Upper lobe of left lung (tissue), 6 donors: ENCODE measurements around the gene FOXC2. TPM values are rescaled to one million over a fixed set of nuclear protein-coding genes. Genes with fewer than 3 reads are reported as not detected.

ENCODE experiments used
- ATAC-seq, 2 donors: fragments of 200-7000 bp; cut with Tn5 transposase; one replicate each; pipeline ENCODE4 v1.9.1; 2022; ENCODE audit warnings: mild to moderate bottlenecking in 2 of 2, moderate library complexity in 2 of 2; ENCODE audit not compliant: low FRiP score in 2 of 2
- DNase-seq, 2 donors: peaks; one replicate each; pipeline ENCODE4 v3.0.0-alpha.2; 2019 to 2020
- H3K27ac ChIP-seq, 4 donors: fragments of 200-600 bp; sonication (generic); one replicate each; pipeline ENCODE4 v1.5.1; 2016 to 2019
- H3K27me3 ChIP-seq, 4 donors: fragments of 200-600 bp; sonication (generic); one replicate each; pipeline ENCODE4 v1.5.1; 2017 to 2019
- H3K36me3 ChIP-seq, 4 donors: fragments of 200-600 bp; sonication (generic); one replicate each; pipeline ENCODE4 v1.5.1; 2016 to 2019
- H3K4me1 ChIP-seq, 4 donors: fragments of 200-600 bp; sonication (generic); one replicate each; pipeline ENCODE4 v1.5.1; 2018 to 2019
- H3K4me3 ChIP-seq, 4 donors: fragments of 200-600 bp; sonication (generic); one replicate each; pipeline ENCODE4 v1.5.1; 2017 to 2019; ENCODE audit warnings: mild to moderate bottlenecking in 2 of 4, moderate library complexity in 1 of 4
- H3K9me3 ChIP-seq, 4 donors: fragments of 200-600 bp; sonication (generic); one replicate each; pipeline ENCODE4 v1.5.1; 2018 to 2019
- CTCF ChIP-seq, 6 experiments: fragments of 450-650 bp in 4 of 6; fragments of 200-600 bp in 2 of 6; sonication (generic) in 2 of 6; IDR thresholded peaks; one replicate each; pipeline ENCODE4 v1.5.1; 2016 to 2019; ENCODE audit warnings: antibody characterized with exemption in 6 of 6
- EP300 ChIP-seq, 4 donors: sonication (generic); formaldehyde crosslinking; IDR thresholded peaks; one replicate each; pipeline ENCODE4 v1.5.1; 2017; ENCODE audit warnings: antibody characterized with exemption in 4 of 4, control low read depth in 2 of 4
- POLR2A ChIP-seq, 4 donors: fragments of 450-650 bp; IDR thresholded peaks; one replicate each; pipeline ENCODE4 v1.5.1; 2016 to 2017; ENCODE audit warnings: antibody characterized with exemption in 4 of 4, mild to moderate bottlenecking in 2 of 4
- POLR2AphosphoS5 ChIP-seq, 2 donors: sonication (generic); formaldehyde crosslinking; IDR thresholded peaks; one replicate each; pipeline ENCODE4 v1.5.1; 2017; ENCODE audit warnings: antibody characterized with exemption in 2 of 2
- WGBS, 2 donors: methylation state at CpG; one replicate each; pipeline ENCODE4 v1.1.5; 2017 to 2018; 5-methylcytosine and 5-hydroxymethylcytosine counted together
- total RNA-seq, 6 donors: library from RNA; depleted of rRNA in 4 of 6; stranded (reverse); fragments of >200 nt in 4 of 6; gene quantifications; one replicate each; pipeline versions ENCODE4 v1.1.0 to v1.2.1, GENCODE V29; 2016 to 2021
- donor health status: DM: no; HTN: no; CAD: no; lungs with moderate emphysema.
- donor health status: DM: no; HTN: yes; CAD: no; lungs with severe emphysema.

Gene FOXC2
- total RNA-seq, 6 donors from 2014 or later = 0.39 to 1.9 (median 0.56) TPM; not detected in 2

GRCh38 chr16:86528061-86528929 lies 38.3 kb upstream of the FOXC2 start:
- H3K9me3 ChIP-seq = no peaks in the 10 kb centered on the region
- no peak for ATAC-seq
- 92 to 93% methylated on average over 26 to 38 of the region's 38 CpGs for WGBS, 2 donors
- DNase-seq = peak in 1 of 2 donors; percentile 67
- no peak for TF ChIP-seq EP300 (IDR thresholded peaks at IDR 0.05)
- no peak for TF ChIP-seq POLR2A (IDR thresholded peaks at IDR 0.05)
- no peak for TF ChIP-seq CTCF (IDR thresholded peaks at IDR 0.05)
- TF ChIP-seq POLR2AphosphoS5 (IDR thresholded peaks at IDR 0.05) = no peak
- H3K4me1 ChIP-seq = no peaks in the 10 kb centered on the region
- H3K27me3 ChIP-seq = no peaks in the 10 kb centered on the region
- H3K36me3 ChIP-seq = peaks cover 0 to 30% (median 13%) of the 10 kb centered on the region in 4 donors
- H3K4me3 ChIP-seq = no peak overlapping the region
- no peak overlapping the region for H3K27ac ChIP-seq

GRCh38 chr16:86529160-86529559 lies 37.5 kb upstream of the FOXC2 start:
- no peaks in the 10 kb centered on the region for H3K9me3 ChIP-seq
- H3K4me1 ChIP-seq = no peaks in the 10 kb centered on the region
- no peak for DNase-seq
- no peak for ATAC-seq
- H3K27me3 ChIP-seq = no peaks in the 10 kb centered on the region
- TF ChIP-seq POLR2AphosphoS5 (IDR thresholded peaks at IDR 0.05) = no peak
- no peak for TF ChIP-seq EP300 (IDR thresholded peaks at IDR 0.05)
- no peak for TF ChIP-seq POLR2A (IDR thresholded peaks at IDR 0.05)
- no peak for TF ChIP-seq CTCF (IDR thresholded peaks at IDR 0.05)
- no peak overlapping the region for H3K4me3 ChIP-seq
- H3K27ac ChIP-seq = no peak overlapping the region
- peaks cover 0 to 38% (median 13%) of the 10 kb centered on the region in 4 donors for H3K36me3 ChIP-seq
- WGBS, 2 donors = 87 to 91% methylated on average over 7 to 8 of the region's 8 CpGs

- TF ChIP-seq POLR2AphosphoS5 (IDR thresholded peaks at IDR 0.05) (no peak), POLR2A (IDR thresholded peaks at IDR 0.05) (no peak), EP300 (IDR thresholded peaks at IDR 0.05) (no peak), CTCF (IDR thresholded peaks at IDR 0.05) (no peak)
- DNase-seq = peak in 1 of 2 donors; percentile 72
- no peaks in the 10 kb centered on the region for H3K9me3 ChIP-seq
- H3K36me3 ChIP-seq = peaks cover 0 to 39% (median 13%) of the 10 kb centered on the region in 4 donors
- no peak overlapping the region for H3K27ac ChIP-seq
- H3K4me1 ChIP-seq = no peaks in the 10 kb centered on the region
- WGBS, 2 donors = 87 to 89% methylated on average over 31 of the region's 31 CpGs
- no peak for ATAC-seq
- no peak overlapping the region for H3K4me3 ChIP-seq
- H3K27me3 ChIP-seq = no peaks in the 10 kb centered on the region
Measured at GRCh38 chr16:86530251-86531190, 36.1 kb upstream of the FOXC2 start.

- H3K4me3 ChIP-seq = no peak overlapping the region
- ATAC-seq (peak in 1 of 2 donors; percentile 54), DNase-seq (no peak)
- H3K4me1 ChIP-seq = no peaks in the 10 kb centered on the region
- H3K27ac ChIP-seq = no peak overlapping the region
- H3K9me3 ChIP-seq = no peaks in the 10 kb centered on the region
- TF ChIP-seq CTCF (IDR thresholded peaks at IDR 0.05) (no peak), EP300 (IDR thresholded peaks at IDR 0.05) (no peak)
- peaks cover 0 to 43% (median 14%) of the 10 kb centered on the region in 4 donors for H3K36me3 ChIP-seq
- 83 to 90% methylated on average over 7 of the region's 7 CpGs for WGBS, 2 donors
- H3K27me3 ChIP-seq = no peaks in the 10 kb centered on the region
Measured at GRCh38 chr16:86531191-86531545, 35.5 kb upstream of the FOXC2 start.
